ENCODE data around the gene CD300H. TPM values are rescaled to one million over a fixed set of nuclear protein-coding genes. Genes with fewer than 3 reads are reported as not detected.

CD300H gene
- not detected for total RNA-seq (ENCODE audit: unreplicated experiment)
- long read RNA-seq: 0 reads

GRCh38 chr17:74567397-74567796, at the start of gene CD300H:
Gene CD300H (minus strand): TSS chr17:74567509.
- no peak for DNase-seq (ENCODE audit: low spot score)
- Mint-ChIP-seq H3K9me3 (ENCODE audit: unreplicated experiment) (no peaks in the 10 kb centered on the region), H3K36me3 (ENCODE audit: low read depth, unreplicated experiment) (peaks cover 7% of the 10 kb centered on the region), H3K27me3 (ENCODE audit: unreplicated experiment) (peaks cover 8% of the 10 kb centered on the region), H3K4me1 (ENCODE audit: unreplicated experiment) (peaks cover 3% of the 10 kb centered on the region), H3K4me3 (ENCODE audit: unreplicated experiment) (peak within 1 kb of the TSS; percentile 17), H3K27ac (ENCODE audit: unreplicated experiment) (peak within 1 kb of the TSS; percentile 43)
- TF ChIP-seq CTCF (IDR thresholded peaks at IDR 0.05; ENCODE audit: unreplicated experiment): no peak

- Mint-ChIP-seq H3K4me1 (ENCODE audit: unreplicated experiment) (no peaks in the 10 kb centered on the region), H3K9me3 (ENCODE audit: unreplicated experiment) (no peaks in the 10 kb centered on the region), H3K27ac (ENCODE audit: unreplicated experiment) (no peak overlapping the region), H3K27me3 (ENCODE audit: unreplicated experiment) (peaks cover 10% of the 10 kb centered on the region), H3K36me3 (ENCODE audit: low read depth, unreplicated experiment) (no peaks in the 10 kb centered on the region), H3K4me3 (ENCODE audit: unreplicated experiment) (no peak overlapping the region)
- TF ChIP-seq CTCF (IDR thresholded peaks at IDR 0.05; ENCODE audit: unreplicated experiment): no peak
- no peak for DNase-seq (ENCODE audit: low spot score)
These were observed 49.4 kb upstream of the CD300H start for GRCh38 chr17:74616696-74617095.

GRCh38 chr17:74612046-74612445, 44.7 kb upstream of the CD300H start:
- Mint-ChIP-seq H3K36me3 (ENCODE audit: low read depth, unreplicated experiment) (no peaks in the 10 kb centered on the region), H3K4me1 (ENCODE audit: unreplicated experiment) (no peaks in the 10 kb centered on the region), H3K27me3 (ENCODE audit: unreplicated experiment) (peaks cover 4% of the 10 kb centered on the region), H3K9me3 (ENCODE audit: unreplicated experiment) (no peaks in the 10 kb centered on the region), H3K27ac (ENCODE audit: unreplicated experiment) (no peak overlapping the region), H3K4me3 (ENCODE audit: unreplicated experiment) (no peak overlapping the region)
- no peak for DNase-seq (ENCODE audit: low spot score)
- TF ChIP-seq CTCF (IDR thresholded peaks at IDR 0.05; ENCODE audit: unreplicated experiment): no peak

- H3K27ac Mint-ChIP-seq (ENCODE audit: unreplicated experiment): no peak overlapping the region
- H3K4me3 Mint-ChIP-seq (ENCODE audit: unreplicated experiment): no peak overlapping the region
- no peak for DNase-seq (ENCODE audit: low spot score)
- peaks cover 4% of the 10 kb centered on the region for H3K27me3 Mint-ChIP-seq (ENCODE audit: unreplicated experiment)
- TF ChIP-seq CTCF (IDR thresholded peaks at IDR 0.05; ENCODE audit: unreplicated experiment): no peak
- no peaks in the 10 kb centered on the region for H3K9me3 Mint-ChIP-seq (ENCODE audit: unreplicated experiment)
- no peaks in the 10 kb centered on the region for H3K36me3 Mint-ChIP-seq (ENCODE audit: low read depth, unreplicated experiment)
- no peaks in the 10 kb centered on the region for H3K4me1 Mint-ChIP-seq (ENCODE audit: unreplicated experiment)
These were observed 42.8 kb upstream of the CD300H start for GRCh38 chr17:74610108-74610507.

- TF ChIP-seq CTCF (IDR thresholded peaks at IDR 0.05; ENCODE audit: unreplicated experiment): no peak
- DNase-seq (ENCODE audit: low spot score): no peak
- no peak overlapping the region for H3K27ac Mint-ChIP-seq (ENCODE audit: unreplicated experiment)
- no peaks in the 10 kb centered on the region for H3K4me1 Mint-ChIP-seq (ENCODE audit: unreplicated experiment)
- no peaks in the 10 kb centered on the region for H3K9me3 Mint-ChIP-seq (ENCODE audit: unreplicated experiment)
- no peaks in the 10 kb centered on the region for H3K36me3 Mint-ChIP-seq (ENCODE audit: low read depth, unreplicated experiment)
- no peak overlapping the region for H3K4me3 Mint-ChIP-seq (ENCODE audit: unreplicated experiment)
- peaks cover 5% of the 10 kb centered on the region for H3K27me3 Mint-ChIP-seq (ENCODE audit: unreplicated experiment)
These were observed 41.2 kb upstream of the CD300H start for GRCh38 chr17:74608511-74608910.

Measured in endothelial cell (in vitro differentiated cells).